Caco-2 (cell line): ENCODE measurements around the gene MPND. TPM values are rescaled to one million over a fixed set of nuclear protein-coding genes. Genes with fewer than 3 reads are reported as not detected.

Source experiments
- BruUV-seq: library from RNA; stranded (reverse); fragments of 400-500 nt; replicated peaks from 2 replicates; lab custom pipeline; 2021; lab: Mats Ljungman, UMichigan
- CTCF ChIA-PET: fragments of 300-600 bp; sonication (Branson Sonifier 250); formaldehyde crosslinking; loops from one replicate; lab custom pipeline; 2022; ENCODE audit warnings: antibody characterized with exemption; lab: Charles Lee
- POLR2A ChIA-PET: fragments of 300-600 bp; sonication (Branson Sonifier 250); formaldehyde crosslinking; loops from one replicate; lab custom pipeline; 2022; ENCODE audit warnings: antibody characterized with exemption; lab: Charles Lee
- DNase-seq, 2 experiments: peaks; one replicate each; pipeline versions ENCODE4 v3.0.0 to v3.0.0-alpha.2; 2020 to 2022
- H3K27me3 ChIP-seq: replicated peaks from 2 replicates; pipeline ENCODE4 v1.6.0; 2011; ENCODE audit warnings: low read length; ENCODE audit not compliant: control insufficient read depth, insufficient read depth
- H3K36me3 ChIP-seq: 2 replicates; pipeline ENCODE4 v1.5.1; 2011; ENCODE audit warnings: low read length; ENCODE audit not compliant: control insufficient read depth, insufficient read depth
- H3K4me1 ChIP-seq: fragments of 250-450 bp; sonication (Bioruptor Pico); 2 replicates; pipeline ENCODE4 v1.5.1; 2020; ENCODE audit warnings: mild to moderate bottlenecking
- H3K4me3 ChIP-seq: 2 replicates; pipeline ENCODE4 v1.5.1; 2011; ENCODE audit warnings: low read depth, mild to moderate bottlenecking, control low read depth, low read length
- H3K9me3 ChIP-seq: fragments of 250-450 bp; sonication (Bioruptor Pico); 2 replicates; pipeline ENCODE4 v1.5.1; 2020; ENCODE audit warnings: mild to moderate bottlenecking, moderate library complexity
- H3K27ac Mint-ChIP-seq: one replicate; pipeline ENCODE4 v1.8.0; 2022; ENCODE audit warnings: mixed read lengths; ENCODE audit not compliant: unreplicated experiment
- H3K27me3 Mint-ChIP-seq: one replicate; pipeline ENCODE4 v1.8.0; 2022; ENCODE audit warnings: mixed read lengths; ENCODE audit not compliant: insufficient read depth, unreplicated experiment
- H3K36me3 Mint-ChIP-seq: one replicate; pipeline ENCODE4 v1.8.0; 2022; ENCODE audit warnings: mild to moderate bottlenecking, mixed read lengths; ENCODE audit not compliant: insufficient read depth, unreplicated experiment
- H3K4me1 Mint-ChIP-seq: one replicate; pipeline ENCODE4 v1.8.0; 2022; ENCODE audit warnings: low read depth, mixed read lengths; ENCODE audit not compliant: unreplicated experiment
- H3K4me3 Mint-ChIP-seq: one replicate; pipeline ENCODE4 v1.8.0; 2022; ENCODE audit warnings: mild to moderate bottlenecking, moderate library complexity, mixed read lengths; ENCODE audit not compliant: unreplicated experiment
- H3K9me3 Mint-ChIP-seq: one replicate; pipeline ENCODE4 v1.8.0; 2022; ENCODE audit warnings: mixed read lengths; ENCODE audit not compliant: unreplicated experiment
- CTCF ChIP-seq, 2 experiments: fragments of 200-600 bp in 1 of 2; IDR thresholded peaks; 1 replicate in 1 of 2; 2 replicates in 1 of 2; pipeline versions ENCODE4 v1.5.1 to v1.8.0; 2011 to 2022; ENCODE audit warnings: antibody characterized with exemption in 1 of 2, control low read depth in 1 of 2, inconsistent platforms in 1 of 2, low read depth in 1 of 2, low read length in 1 of 2, mild to moderate bottlenecking in 1 of 2, moderate library complexity in 1 of 2; ENCODE audit not compliant: insufficient read depth in 1 of 2, severe bottlenecking in 1 of 2, unreplicated experiment in 1 of 2
- intact Hi-C: fragments of 100-400 bp; cut with micrococcal nuclease; formaldehyde crosslinking; loops from one replicate; pipeline ENCODE4 v1.10.0; 2022; ENCODE audit not compliant: unreplicated experiment
- total RNA-seq: library from RNA; stranded (reverse); gene quantifications from 2 replicates; pipeline ENCODE4 v1.2.3, GENCODE V29; 2022

MPND gene
- total RNA-seq, 1 experiment from 2014 or later, result 35.7 TPM

DNA sequence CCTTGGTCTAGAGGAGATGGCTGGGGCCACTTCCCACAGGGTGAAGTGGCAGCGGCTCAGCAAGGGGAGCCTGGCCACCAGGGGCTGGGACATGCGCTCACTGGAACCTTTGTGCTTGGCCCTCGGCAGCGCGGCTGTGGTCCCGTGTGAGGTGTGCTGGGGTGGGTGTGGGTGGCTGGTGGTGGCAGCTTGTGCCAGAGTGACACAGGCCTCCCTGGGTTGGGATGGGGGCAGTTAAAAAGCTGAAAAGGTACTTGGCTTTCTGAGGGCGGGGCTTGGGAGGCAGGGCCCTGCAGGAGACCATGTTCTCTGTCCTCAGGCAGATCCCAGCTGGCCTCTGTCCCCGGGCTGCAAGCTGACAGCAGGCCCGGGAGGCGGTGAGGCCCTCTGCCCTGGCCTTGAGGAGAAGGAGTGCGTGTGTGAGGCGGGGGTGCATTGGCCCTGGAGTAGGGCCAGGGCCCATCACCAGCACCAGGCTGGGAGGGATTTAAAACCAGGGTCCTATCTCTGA lies 17.3 kb downstream of the MPND start:
- Mint-ChIP-seq H3K4me1 (no peaks in the 10 kb centered on the region), H3K27me3 (no peaks in the 10 kb centered on the region), H3K4me3 (no peak overlapping the region), H3K9me3 (no peaks in the 10 kb centered on the region), H3K27ac (peak overlapping the region; percentile 42), H3K36me3 (peaks cover 83% of the 10 kb centered on the region)
- POLR2A ChIA-PET, result no interaction called here
- no peaks in the 10 kb centered on the region for H3K27me3 ChIP-seq
- DNase-seq, result no peak
- TSS peak; percentile 58 for BruUV-seq
- H3K4me1 ChIP-seq, result 0 out of 2 replicates have a peak, but pooled peaks cover 4% of the 10 kb centered on the region
- CTCF ChIA-PET, result interaction anchor here (0.6 to 1.3 kb wide), 2 partner anchors 17 to 94 kb away, joined by 3 to 4 read pairs; partner anchors contain the start of gene MPND
- intact Hi-C loops, result loop anchor here (5.0 kb wide), 1 partner anchor 42 kb away; the partner anchor contains the start of genes CHAF1A and SH3GL1
- H3K4me3 ChIP-seq, result no peak overlapping the region
- H3K36me3 ChIP-seq, result peaks cover 3% of the 10 kb centered on the region
- no peaks in the 10 kb centered on the region for H3K9me3 ChIP-seq
- TF ChIP-seq CTCF (IDR thresholded peaks at IDR 0.05; ENCODE audit: insufficient read depth in 1 of 2, low read depth in 1 of 2, low read length in 1 of 2, severe bottlenecking in 1 of 2, unreplicated experiment in 1 of 2), result no peak

DNA sequence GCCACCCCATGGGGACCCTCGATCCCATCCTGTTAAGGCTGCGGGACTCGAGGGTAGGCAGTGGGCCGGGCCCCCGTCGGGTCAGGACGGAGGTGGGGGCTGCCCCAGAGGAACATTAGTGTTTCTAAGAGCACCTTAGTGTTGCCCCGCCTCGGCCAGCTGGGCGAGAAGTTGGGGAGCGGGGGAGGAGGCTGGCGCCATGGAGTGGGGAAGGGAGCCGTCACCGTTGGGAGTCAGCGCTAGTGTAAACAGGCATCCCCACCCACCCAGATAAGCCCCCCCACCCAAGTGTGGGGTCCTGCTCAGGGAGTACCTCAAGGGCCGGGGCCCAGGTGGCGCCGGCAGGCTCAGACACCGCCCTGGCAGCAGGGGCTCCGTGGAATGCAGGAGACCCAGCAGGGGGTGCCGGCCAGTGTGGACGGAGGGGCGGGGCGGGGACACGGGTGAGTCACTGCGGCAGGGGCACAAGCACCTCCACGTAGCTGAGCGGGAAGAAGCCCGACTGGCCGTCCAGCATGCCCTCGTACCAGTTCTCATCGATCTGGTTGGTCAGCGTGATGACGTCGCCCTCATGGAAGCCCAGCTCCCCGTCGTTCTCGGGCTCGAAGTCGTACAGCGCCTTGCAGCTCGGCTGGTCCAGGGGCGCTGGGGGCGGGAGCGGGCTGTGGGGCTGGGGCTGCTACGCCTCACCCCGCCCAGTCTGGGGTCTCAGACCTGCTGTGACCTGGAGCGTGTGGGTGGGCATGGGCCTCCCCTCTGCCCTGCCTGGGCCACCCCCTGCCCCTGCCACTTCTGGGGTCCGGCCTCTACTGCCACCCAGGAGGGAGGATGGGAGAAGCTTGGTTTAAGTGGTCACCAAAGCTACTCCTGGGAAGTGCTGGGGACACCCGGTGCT lies 18.0 kb downstream of the MPND start:
- H3K9me3 ChIP-seq, result no peaks in the 10 kb centered on the region
- Mint-ChIP-seq H3K27ac (peak overlapping the region; percentile 82), H3K36me3 (peaks cover 83% of the 10 kb centered on the region), H3K9me3 (no peaks in the 10 kb centered on the region), H3K4me1 (no peaks in the 10 kb centered on the region), H3K4me3 (no peak overlapping the region), H3K27me3 (no peaks in the 10 kb centered on the region)
- no peak overlapping the region for H3K4me3 ChIP-seq
- BruUV-seq, result no TSS peak
- H3K36me3 ChIP-seq, result peaks cover 3% of the 10 kb centered on the region
- ChIA-PET POLR2A (interaction anchor here (0.6 kb wide), 1 partner anchor 47 kb away, joined by 10 read pairs; no protein-coding TSS in a partner anchor), CTCF (interaction anchor here (0.6 to 1.9 kb wide), 5 partner anchors 9 to 94 kb away, joined by 3 to 14 read pairs (median 4); partner anchors contain the start of gene MPND)
- no peak for TF ChIP-seq CTCF (IDR thresholded peaks at IDR 0.05; ENCODE audit: insufficient read depth in 1 of 2, low read depth in 1 of 2, low read length in 1 of 2, severe bottlenecking in 1 of 2, unreplicated experiment in 1 of 2)
- intact Hi-C loops, result loop anchor here (5.0 kb wide), 1 partner anchor 41 kb away; the partner anchor contains the start of genes CHAF1A and SH3GL1
- 0 out of 2 replicates have a peak, but pooled peaks cover 4% of the 10 kb centered on the region for H3K4me1 ChIP-seq
- no peaks in the 10 kb centered on the region for H3K27me3 ChIP-seq
- DNase-seq, result no peak
